Adrenal gland (tissue), 5 donors: ENCODE results near the gene CCDC70.

Experiments used
- CTCF ChIP-seq, 6 experiments: fragments of 450-650 bp in 4 of 6; fragments of 200-600 bp in 2 of 6; sonication (generic) in 1 of 6; IDR thresholded peaks; 1 replicate in 5 of 6; 2 replicates in 1 of 6; pipeline versions ENCODE4 v1.5.1 to v1.8.0; 2016 to 2021; ENCODE audit warnings: antibody characterized with exemption in 6 of 6, mild to moderate bottlenecking in 2 of 6, moderate library complexity in 1 of 6
- POLR2A ChIP-seq, 2 donors: fragments of 450-650 bp; IDR thresholded peaks; one replicate each; pipeline ENCODE4 v1.6.1; 2017; ENCODE audit warnings: antibody characterized with exemption in 2 of 2, mild to moderate bottlenecking in 2 of 2, moderate library complexity in 1 of 2
- donor health status: DM: no; HTN: no; CAD: no.

- TF ChIP-seq CTCF (IDR thresholded peaks at IDR 0.05) (no peak), POLR2A (IDR thresholded peaks at IDR 0.05) (no peak)
Observed at GRCh38 chr13:51894239-51894638, 32.5 kb downstream of the CCDC70 start.
